ENCODE measurements around the gene IFRD2. TPM values are rescaled to one million over a fixed set of nuclear protein-coding genes. Genes with fewer than 3 reads are reported as not detected.

IFRD2 gene
- total and polyA plus RNA-seq, 2 experiments from 2014 or later, result 41.4 to 71.6 TPM

GRCh38 chr3:50241713-50242380 lies 50.4 kb downstream of the IFRD2 start:
- TF ChIP-seq EZH2phosphoT487 (IDR thresholded peaks at IDR 0.05; ENCODE audit: low read depth, severe bottlenecking, unreplicated experiment) (no peak), EZH2 (IDR thresholded peaks at IDR 0.05; ENCODE audit: borderline replicate concordance) (no peak), CTCF (IDR thresholded peaks at IDR 0.05; ENCODE audit: poor library complexity) (no peak)
- DNase-seq (ENCODE audit: low spot score), result no peak
- Histone ChIP-seq H2AFZ (no peak overlapping the region), H4K20me1 (ENCODE audit: insufficient read depth, poor library complexity, severe bottlenecking) (peaks cover 54% of the 10 kb centered on the region), H3K79me2 (peaks cover 97% of the 10 kb centered on the region), H3K4me1 (ENCODE audit: insufficient read depth) (peaks cover 35% of the 10 kb centered on the region), H3K9me3 (ENCODE audit: low read depth) (no peaks in the 10 kb centered on the region), H3K27me3 (no peaks in the 10 kb centered on the region), H3K4me2 (peak overlapping the region; percentile 29), H3K27ac (no peak overlapping the region), H3K4me3 (no peak overlapping the region), H3K36me3 (replicated peaks; ENCODE audit: insufficient read depth, low read depth) (no peaks in the 10 kb centered on the region), H3K9me2 (replicated peaks; ENCODE audit: insufficient read depth) (no peaks in the 10 kb centered on the region)
- 72% methylated on average over 7 of the region's 7 CpGs for WGBS (ENCODE audit: low lambda C conversion rate, missing lambda C conversion rate)

- Histone ChIP-seq H2AFZ (no peak overlapping the region), H3K9me2 (replicated peaks; ENCODE audit: insufficient read depth) (no peaks in the 10 kb centered on the region), H3K4me3 (no peak overlapping the region), H3K27ac (no peak overlapping the region), H3K4me1 (ENCODE audit: insufficient read depth) (peaks cover 29% of the 10 kb centered on the region), H3K27me3 (no peaks in the 10 kb centered on the region), H4K20me1 (ENCODE audit: insufficient read depth, poor library complexity, severe bottlenecking) (peaks cover 57% of the 10 kb centered on the region), H3K36me3 (replicated peaks; ENCODE audit: insufficient read depth, low read depth) (no peaks in the 10 kb centered on the region), H3K9me3 (ENCODE audit: low read depth) (no peaks in the 10 kb centered on the region), H3K4me2 (peak overlapping the region; percentile 29), H3K79me2 (peaks cover 98% of the 10 kb centered on the region)
- DNase-seq (ENCODE audit: low spot score), result peak; percentile 44
- WGBS (ENCODE audit: low lambda C conversion rate, missing lambda C conversion rate), result 62% methylated on average over 4 of the region's 4 CpGs
- TF ChIP-seq EZH2phosphoT487 (IDR thresholded peaks at IDR 0.05; ENCODE audit: low read depth, severe bottlenecking, unreplicated experiment), result no peak
- no peak for TF ChIP-seq EZH2 (IDR thresholded peaks at IDR 0.05; ENCODE audit: borderline replicate concordance)
- no peak for TF ChIP-seq CTCF (IDR thresholded peaks at IDR 0.05; ENCODE audit: poor library complexity)
Measured at GRCh38 chr3:50241163-50241562, 51.1 kb downstream of the IFRD2 start.

GRCh38 chr3:50239649-50240048 lies 52.6 kb downstream of the IFRD2 start:
- Histone ChIP-seq H3K27ac (no peak overlapping the region), H3K36me3 (replicated peaks; ENCODE audit: insufficient read depth, low read depth) (no peaks in the 10 kb centered on the region), H4K20me1 (ENCODE audit: insufficient read depth, poor library complexity, severe bottlenecking) (peaks cover 57% of the 10 kb centered on the region), H3K4me2 (peak overlapping the region; percentile 100), H3K9me3 (ENCODE audit: low read depth) (no peaks in the 10 kb centered on the region), H2AFZ (no peak overlapping the region), H3K9me2 (replicated peaks; ENCODE audit: insufficient read depth) (no peaks in the 10 kb centered on the region), H3K27me3 (no peaks in the 10 kb centered on the region), H3K4me3 (no peak overlapping the region), H3K79me2 (peaks cover 85% of the 10 kb centered on the region), H3K4me1 (ENCODE audit: insufficient read depth) (peaks cover 19% of the 10 kb centered on the region)
- TF ChIP-seq EZH2phosphoT487 (IDR thresholded peaks at IDR 0.05; ENCODE audit: low read depth, severe bottlenecking, unreplicated experiment) (no peak), CTCF (IDR thresholded peaks at IDR 0.05; ENCODE audit: poor library complexity) (no peak), EZH2 (IDR thresholded peaks at IDR 0.05; ENCODE audit: borderline replicate concordance) (no peak)
- WGBS (ENCODE audit: low lambda C conversion rate, missing lambda C conversion rate), result 71% methylated on average over 4 of the region's 4 CpGs
- no peak for DNase-seq (ENCODE audit: low spot score)
